ENCODE measurements around the gene RAB33B.
"Not testable (repeated sequence)": the region's sequence is repeated elsewhere in the genome, so short reads cannot be mapped to it uniquely, and the experiment has no call there.

Gene RAB33B

GRCh38 chr4:139464512-139464911 is 10.6 kb downstream of the RAB33B start:
- not testable (repeated sequence) for DNase-seq (ENCODE audit: low read depth)

DNA sequence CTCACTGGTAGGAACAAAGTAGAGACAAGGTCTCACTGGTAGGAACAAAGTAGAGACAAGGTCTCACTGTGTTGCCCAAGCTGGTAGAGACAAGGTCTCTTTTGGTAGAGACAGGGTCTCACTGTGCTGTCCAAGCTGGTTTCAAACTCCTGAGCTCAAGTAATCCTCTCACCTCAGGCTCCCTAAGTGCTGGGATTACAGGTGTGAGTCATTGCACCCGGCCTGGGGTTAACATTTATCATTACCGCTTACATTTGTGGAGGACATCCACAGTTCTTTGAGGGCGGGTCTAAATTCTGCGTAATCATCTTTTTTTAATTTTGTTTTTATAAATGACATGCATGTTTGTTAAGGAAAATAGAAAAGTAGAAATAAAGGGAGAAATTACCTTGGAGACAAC is 12.0 kb downstream of the RAB33B start:
- DNase-seq (ENCODE audit: low read depth), result no peak

- DNase-seq (ENCODE audit: low read depth), result not testable (repeated sequence)
Measured at GRCh38 chr4:139468756-139469155, 14.8 kb downstream of the RAB33B start.

- peak; percentile 9 for DNase-seq (ENCODE audit: low read depth)
Measured at GRCh38 chr4:139469216-139469615, 15.3 kb downstream of the RAB33B start.

- DNase-seq (ENCODE audit: low read depth), result no peak
Measured at GRCh38 chr4:139469869-139470268, 15.9 kb downstream of the RAB33B start.

DNA sequence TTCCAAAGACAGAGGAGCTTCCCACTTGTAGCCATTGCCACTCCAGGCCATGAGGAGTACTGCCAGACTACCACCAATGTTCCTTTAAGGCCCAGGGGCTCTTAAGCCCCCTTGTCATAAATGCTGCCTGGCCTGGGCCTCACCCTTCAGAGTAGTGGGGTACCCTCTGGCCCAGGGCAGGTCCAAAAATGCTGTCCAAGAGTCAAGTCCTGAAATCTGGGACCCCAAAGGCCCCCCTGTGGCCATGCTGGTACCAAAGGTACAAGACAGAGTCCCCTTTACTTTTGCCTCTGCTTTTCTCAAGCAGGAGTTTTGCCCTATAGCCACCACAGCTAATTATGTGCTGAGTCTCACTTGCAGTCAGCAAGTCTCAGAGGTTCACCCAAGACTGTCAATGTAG is 16.4 kb downstream of the RAB33B start:
- DNase-seq (ENCODE audit: low read depth), result no peak

GRCh38 chr4:139470997-139471665 is 17.2 kb downstream of the RAB33B start:
- no peak for DNase-seq (ENCODE audit: low read depth)

GRCh38 chr4:139472852-139473251 is 18.9 kb downstream of the RAB33B start:
- no peak for DNase-seq (ENCODE audit: low read depth)

GRCh38 chr4:139476363-139476762 is 22.4 kb downstream of the RAB33B start:
- no peak for DNase-seq (ENCODE audit: low read depth)

DNA sequence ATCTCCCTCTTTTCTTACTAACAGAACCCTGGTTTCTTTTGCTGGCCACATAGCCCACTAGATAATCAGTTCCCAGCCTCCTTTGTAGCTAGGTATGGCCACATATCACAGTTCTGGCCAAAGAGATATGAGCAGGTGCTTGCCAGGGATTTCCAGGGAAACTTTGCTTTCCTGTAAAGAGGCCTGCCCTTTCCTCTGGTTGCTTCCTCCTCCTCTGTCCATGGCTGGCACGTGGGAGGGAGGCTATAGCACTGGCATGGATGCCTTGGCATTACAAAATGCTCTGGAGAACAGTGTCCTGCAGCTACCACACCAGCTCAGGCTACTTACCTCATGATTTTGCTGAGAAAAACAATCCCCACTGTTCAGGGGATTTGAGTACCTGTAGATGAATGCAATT is 27.5 kb downstream of the RAB33B start:
- no peak for DNase-seq (ENCODE audit: low read depth)

- no peak for DNase-seq (ENCODE audit: low read depth)
Measured at GRCh38 chr4:139483000-139483399, 29.1 kb downstream of the RAB33B start.

DNA sequence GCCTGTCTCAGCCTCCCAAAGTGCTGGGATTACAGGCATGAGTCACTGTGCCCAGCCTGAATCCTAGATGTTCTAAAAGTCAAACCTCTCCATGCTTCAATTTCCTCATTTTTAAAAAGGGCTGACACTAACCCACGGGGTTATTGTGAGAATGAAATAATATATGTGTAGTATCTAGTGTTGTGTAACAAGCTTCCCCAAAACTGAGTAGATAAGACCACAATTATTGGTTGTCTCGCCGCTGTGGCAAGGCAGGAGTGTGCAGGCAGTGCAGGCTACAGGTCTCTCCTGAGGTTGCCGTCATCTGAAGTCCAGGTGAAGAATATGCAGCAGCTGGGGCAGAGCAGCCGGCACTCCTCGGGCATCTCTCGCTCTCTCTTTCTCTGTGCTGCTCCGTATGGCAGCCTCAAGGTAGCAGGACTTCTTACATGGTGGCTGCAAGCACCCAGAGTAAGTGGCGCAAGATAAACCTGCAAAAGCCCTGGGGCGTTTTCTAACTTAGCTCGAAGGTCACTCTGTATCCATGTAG is 30.9 kb downstream of the RAB33B start:
- DNase-seq (ENCODE audit: low read depth), result no peak

- DNase-seq (ENCODE audit: low read depth), result no peak
Measured at GRCh38 chr4:139488442-139488841, 34.5 kb downstream of the RAB33B start.

- DNase-seq (ENCODE audit: low read depth), result no peak
Measured at GRCh38 chr4:139489638-139490037, 35.7 kb downstream of the RAB33B start.

DNA sequence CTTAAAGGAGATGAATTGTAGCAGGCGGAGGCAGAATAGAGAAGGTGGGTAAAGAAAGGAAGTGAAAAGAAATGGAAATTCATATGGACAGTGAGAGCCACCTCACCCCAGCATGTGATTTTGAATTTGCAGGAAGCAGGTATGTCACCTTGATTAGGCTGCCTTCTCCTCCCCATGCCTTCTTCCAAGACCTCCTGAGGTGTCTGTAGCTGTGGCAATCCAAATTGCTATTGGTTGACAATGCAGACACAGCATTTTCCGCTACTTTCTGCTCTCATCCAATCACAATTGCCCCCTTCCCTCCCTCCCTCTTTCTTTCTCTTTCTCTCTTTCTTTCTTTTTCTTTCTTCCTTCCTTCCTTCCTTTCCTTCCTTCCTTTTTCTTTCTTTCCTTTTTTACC is 38.5 kb downstream of the RAB33B start:
- no peak for DNase-seq (ENCODE audit: low read depth)

DNA sequence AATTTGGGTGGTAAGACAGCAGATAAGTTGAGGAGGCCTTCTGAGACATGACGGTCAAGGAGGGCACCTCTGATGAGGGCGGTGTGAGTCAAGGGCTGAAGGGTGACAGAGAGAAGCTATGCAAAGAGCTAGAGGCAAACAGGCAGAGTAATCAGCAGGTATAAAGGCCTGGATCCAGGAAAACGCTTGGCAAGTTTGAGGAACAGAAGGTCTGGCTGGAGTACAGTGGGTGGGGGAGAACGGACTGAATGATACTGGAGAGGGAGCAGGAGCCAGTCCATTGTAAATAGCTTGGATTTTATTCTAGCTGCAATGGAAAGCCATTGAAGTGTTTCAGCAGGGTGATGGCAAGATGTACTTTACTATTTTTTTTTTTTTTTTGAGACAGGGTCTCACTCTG is 39.3 kb downstream of the RAB33B start:
- no peak for DNase-seq (ENCODE audit: low read depth)

DNA sequence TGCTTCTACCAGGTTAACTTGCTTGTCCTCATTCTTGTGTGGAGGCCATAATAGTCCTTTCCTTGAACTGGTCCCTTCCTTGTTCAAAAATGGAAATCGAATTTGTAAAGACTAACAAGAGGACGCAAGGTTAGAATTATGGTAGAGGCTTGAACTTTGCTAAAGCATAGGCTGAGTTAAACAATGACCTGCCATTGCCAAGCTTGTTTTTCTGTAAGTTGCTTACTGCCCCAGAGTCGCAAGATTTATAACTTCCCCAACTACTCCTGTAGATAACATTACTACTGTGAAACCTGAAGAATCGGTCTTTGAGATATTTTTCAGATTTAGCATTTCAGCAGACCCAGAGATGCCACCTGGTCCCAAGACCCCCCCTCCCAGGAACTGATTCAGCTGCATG is 45.3 kb downstream of the RAB33B start:
- no peak for DNase-seq (ENCODE audit: low read depth)

DNA sequence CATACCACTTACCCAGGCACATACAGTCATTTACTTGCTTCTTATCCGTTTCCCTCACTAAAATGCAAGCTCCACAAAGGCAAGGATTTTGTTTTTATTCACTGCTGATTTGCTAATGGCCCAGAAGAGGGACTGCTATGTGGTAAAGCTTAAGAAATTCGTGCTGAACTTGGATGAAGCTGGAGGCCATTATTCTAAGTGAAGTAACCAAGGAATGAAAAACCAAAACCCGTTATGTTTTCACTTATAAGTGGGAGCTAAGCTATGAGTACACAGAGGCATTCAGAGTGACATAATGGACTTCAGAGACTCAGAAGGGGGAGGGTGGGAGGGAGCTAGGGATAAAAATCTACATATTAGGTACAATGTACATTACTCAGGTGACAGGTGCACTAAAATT is 47.2 kb downstream of the RAB33B start:
- peak; percentile 28 for DNase-seq (ENCODE audit: low read depth)

DNA sequence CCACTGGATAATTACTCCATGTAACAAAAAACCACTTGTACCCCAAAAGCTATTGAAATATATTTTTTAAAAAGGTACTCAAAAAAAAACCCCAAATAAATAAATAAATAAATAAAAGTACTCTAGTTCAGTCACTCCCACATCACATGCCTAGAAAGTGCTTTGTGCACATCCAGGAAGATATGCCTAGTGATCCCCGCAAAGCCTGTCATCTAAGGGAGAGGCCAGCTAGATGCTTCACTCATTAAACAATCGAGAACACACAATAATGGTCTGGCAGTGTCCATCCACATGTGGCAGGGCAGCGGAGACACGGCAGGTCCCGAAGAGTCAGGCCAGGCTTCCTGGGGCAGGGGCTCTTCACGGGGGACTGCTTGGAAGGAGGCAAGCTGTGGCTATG is 47.6 kb downstream of the RAB33B start:
- no peak for DNase-seq (ENCODE audit: low read depth)

DNA sequence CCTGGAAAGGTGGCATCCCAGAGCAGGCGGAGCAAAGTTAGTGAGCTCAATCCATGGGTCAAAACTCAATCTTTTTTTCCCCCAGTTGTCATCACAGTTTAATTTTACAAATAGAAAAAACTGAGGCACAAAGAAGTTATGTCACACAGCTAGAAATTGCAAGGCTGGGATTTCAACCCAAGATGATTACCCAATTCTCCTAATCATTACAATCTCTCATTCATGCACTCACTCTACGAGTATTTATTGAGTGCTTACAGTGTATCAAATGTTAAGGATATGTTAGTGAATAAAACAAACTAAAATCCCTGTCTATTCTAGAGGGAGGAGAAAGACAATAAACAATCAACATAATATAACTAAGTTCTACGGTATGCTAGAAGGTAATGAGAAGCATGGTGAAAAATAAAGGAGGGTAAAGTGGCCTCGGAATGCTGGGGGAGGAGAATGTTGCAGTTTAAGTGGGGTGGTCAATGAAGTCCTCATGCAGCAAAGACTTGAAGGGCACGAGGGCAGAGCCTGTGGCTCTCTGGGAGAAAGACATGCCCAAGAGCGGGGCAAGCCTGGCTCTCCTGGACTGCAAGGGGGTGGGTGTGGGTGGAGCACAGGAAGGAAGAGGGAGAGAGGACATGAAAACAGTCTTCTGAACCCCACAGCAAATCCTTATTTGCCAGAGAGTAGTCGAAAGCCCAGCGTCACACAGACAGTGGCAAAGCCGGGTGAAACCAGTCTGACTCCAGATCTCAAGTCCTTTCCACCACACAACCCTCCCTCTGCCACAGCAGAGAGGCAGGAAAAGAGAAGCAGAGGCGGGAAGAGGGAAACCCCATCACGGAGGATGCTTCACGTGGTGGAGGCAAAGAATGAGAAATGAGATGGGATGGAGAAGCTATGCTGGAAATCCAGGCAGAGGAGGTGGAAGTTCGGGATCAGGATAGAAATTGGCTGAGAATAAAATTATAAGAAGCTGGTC is 48.3 kb downstream of the RAB33B start:
- DNase-seq (ENCODE audit: low read depth), result no peak

DNA sequence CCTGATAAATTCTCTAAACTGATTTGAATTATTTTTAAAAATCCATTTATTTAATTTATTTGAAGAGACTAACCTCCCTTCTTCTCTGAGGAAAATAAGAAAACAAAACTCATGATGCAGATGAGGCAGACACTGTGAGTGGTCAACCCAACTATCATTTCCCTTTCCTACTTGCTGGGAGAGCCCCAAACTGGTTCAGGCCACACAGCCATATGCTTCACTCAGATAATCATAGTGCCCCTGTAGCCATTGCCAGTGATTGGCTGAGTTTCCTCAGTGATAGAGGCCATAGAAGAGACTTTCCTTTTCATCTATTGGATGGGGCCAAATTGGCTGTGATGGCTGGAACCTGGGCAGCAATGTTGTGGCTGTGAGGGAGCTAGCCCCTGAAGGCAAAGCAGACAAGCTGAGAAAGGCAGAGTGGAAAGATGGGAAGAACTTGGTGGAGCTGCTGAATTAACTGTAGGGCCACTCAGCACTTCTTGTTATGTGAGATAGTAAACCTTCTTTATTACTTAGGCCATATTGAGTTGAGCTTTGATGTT is 49.8 kb downstream of the RAB33B start:
- DNase-seq (ENCODE audit: low read depth), result no peak

DNA sequence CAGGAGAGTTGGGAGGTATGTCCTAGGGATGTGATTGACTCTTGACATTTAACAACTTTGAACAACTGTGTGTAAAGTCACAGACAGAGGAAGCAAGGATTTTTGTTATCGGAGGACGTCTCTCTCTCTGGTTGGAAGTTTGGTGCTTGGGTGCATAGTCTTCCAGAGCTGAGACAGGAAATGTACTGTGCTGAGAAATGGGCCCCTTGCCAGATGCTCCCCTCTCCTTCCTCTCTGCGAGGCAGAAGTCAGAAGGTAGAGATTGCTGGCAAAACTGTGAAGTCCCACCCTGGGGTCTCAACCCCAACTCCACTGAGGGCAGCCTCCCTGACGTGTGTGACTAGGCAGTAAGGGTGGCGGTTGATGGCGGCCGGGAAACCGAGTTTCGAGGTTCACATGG is 52.9 kb downstream of the RAB33B start:
- no peak for DNase-seq (ENCODE audit: low read depth)

Data from EH (cell line).